HepG2 (cell line): Measurements from ENCODE around the gene STAG3. TPM values are rescaled to one million over a fixed set of nuclear protein-coding genes. Genes with fewer than 3 reads are reported as not detected.

ENCODE experiments used
- ATAC-seq: fragments of 200-7000 bp; cut with Tn5 transposase; 3 replicates; pipeline ENCODE4 v1.9.1; 2020; ENCODE audit warnings: mild to moderate bottlenecking, moderate library complexity
- BruUV-seq: library from RNA; stranded (reverse); fragments of 400-500 nt; replicated peaks from 2 replicates; lab custom pipeline; 2021; lab: Mats Ljungman, UMichigan
- CTCF ChIA-PET: fragments of 300-600 bp; formaldehyde crosslinking; extraction: SDS; loops from one replicate; lab custom pipeline; 2021; ENCODE audit warnings: low total read pairs, inconsistent platforms, low intra/inter-chr PET ratio; lab: Yijun Ruan, JAX
- POLR2A ChIA-PET: fragments of 350-600 bp; sonication (Branson Sonifier 250); formaldehyde crosslinking; loops from one replicate; lab custom pipeline; 2020; ENCODE audit warnings: antibody characterized with exemption, inconsistent platforms; lab: Yijun Ruan, JAX
- DNase-seq: peaks from one replicate; pipeline ENCODE4 v3.0.0-alpha.2; 2015; ENCODE audit warnings: low spot score
- FAIRE-seq: peaks from 3 replicates; lab custom pipeline; 2011; peaks lifted over from hg19 to GRCh38; lab: Jason Lieb, UNC
- H2AFZ ChIP-seq: one replicate; pipeline ENCODE4 v1.6.1; 2011; ENCODE audit warnings: low read length, inconsistent platforms
- H3K27ac ChIP-seq: fragments of 300-600 bp; 3 replicates; pipeline ENCODE4 v1.8.0; 2011; ENCODE audit warnings: mixed run types, mild to moderate bottlenecking, mixed read lengths, low read length, inconsistent platforms; ENCODE audit not compliant: insufficient read depth; ENCODE audit errors: extremely low read length
- H3K27me3 ChIP-seq, 2 experiments: fragments of 200-600 bp in 1 of 2; 2 replicates in 1 of 2; 3 replicates in 1 of 2; pipeline versions ENCODE4 v1.6.0 to v1.8.0; 2011; ENCODE audit warnings: low read length in 2 of 2, mild to moderate bottlenecking in 2 of 2, moderate library complexity in 2 of 2, inconsistent platforms in 1 of 2; ENCODE audit not compliant: insufficient read depth in 2 of 2, control insufficient read depth in 1 of 2
- H3K36me3 ChIP-seq, 2 experiments: fragments of 200-600 bp in 1 of 2; replicated peaks in 1 of 2; 2 replicates in 1 of 2; 3 replicates in 1 of 2; pipeline versions ENCODE4 v1.5.1 to v1.8.0; 2011; ENCODE audit warnings: low read length in 2 of 2, inconsistent platforms in 1 of 2; ENCODE audit not compliant: insufficient read depth in 2 of 2, control insufficient read depth in 1 of 2
- H3K4me1 ChIP-seq: 2 replicates; pipeline ENCODE4 v1.5.1; 2012; ENCODE audit warnings: low read length, inconsistent platforms; ENCODE audit not compliant: insufficient read depth
- H3K4me2 ChIP-seq: 2 replicates; pipeline ENCODE4 v1.6.0; 2011; ENCODE audit warnings: low read depth, low read length, inconsistent platforms
- H3K4me3 ChIP-seq, 3 experiments: fragments of 200-600 bp in 1 of 3; sonication (generic), shearing (Covaris generic) in 1 of 3; replicated peaks in 1 of 3; 2 replicates each; pipeline ENCODE4 v1.5.1; 2011 to 2016; ENCODE audit warnings: low read length in 3 of 3, inconsistent platforms in 2 of 3, low read depth in 2 of 3, mild to moderate bottlenecking in 2 of 3, control low read depth in 1 of 3, mixed read lengths in 1 of 3; ENCODE audit not compliant: insufficient read depth in 1 of 3
- H3K79me2 ChIP-seq: one replicate; pipeline ENCODE4 v1.6.1; 2011; ENCODE audit warnings: low read length, inconsistent platforms; ENCODE audit not compliant: insufficient read depth
- H3K9ac ChIP-seq: 2 replicates; pipeline ENCODE4 v1.6.0; 2011; ENCODE audit warnings: mild to moderate bottlenecking, low read depth, low read length, inconsistent platforms; ENCODE audit not compliant: insufficient read depth
- H3K9me3 ChIP-seq: 2 replicates; pipeline ENCODE4 v1.5.1; 2012; ENCODE audit warnings: mild to moderate bottlenecking, low read length
- H4K20me1 ChIP-seq: 2 replicates; pipeline ENCODE4 v1.6.0; 2011; ENCODE audit warnings: inconsistent platforms, mild to moderate bottlenecking, low read length, moderate library complexity; ENCODE audit not compliant: insufficient read depth
- ARNT2 ChIP-seq: sonication (generic); formaldehyde crosslinking; IDR thresholded peaks from 2 replicates; pipeline ENCODE4 v1.8.0; 2022; ENCODE audit warnings: mild to moderate bottlenecking, low read depth, missing genetic modification reagents, moderate library complexity
- ASH2L ChIP-seq: fragments of 300-600, 200-600 bp; sonication (generic); IDR thresholded peaks from 2 replicates; pipeline ENCODE4 v1.7.0; 2017; ENCODE audit warnings: low read depth, mild to moderate bottlenecking, moderate library complexity, mixed read lengths, low read length; ENCODE audit not compliant: insufficient read length
- DMAP1 ChIP-seq: IDR thresholded peaks from 2 replicates; pipeline ENCODE4 v1.6.1; 2016
- HMG20B ChIP-seq: conservative IDR thresholded peaks from 2 replicates; pipeline ENCODE4 v1.6.1; 2016; ENCODE audit warnings: missing genetic modification reagents, missing compliant biosample characterization
- KAT2B ChIP-seq: fragments of 150-350 bp; IDR thresholded peaks from 2 replicates; pipeline ENCODE4 v1.6.1; 2014; ENCODE audit warnings: low read depth, low read length, borderline replicate concordance
- LCORL ChIP-seq, 2 experiments: fragments of 450-650 bp in 1 of 2; sonication (generic) in 1 of 2; formaldehyde crosslinking in 1 of 2; IDR thresholded peaks; 2 replicates each; pipeline versions ENCODE4 v1.5.0 to v1.6.1; 2017 to 2020; ENCODE audit warnings: antibody characterized with exemption in 1 of 2, missing genetic modification reagents in 1 of 2
- NAIF1 ChIP-seq: sonication (generic); formaldehyde crosslinking; IDR thresholded peaks from 2 replicates; pipeline ENCODE4 v1.5.0; 2020; ENCODE audit warnings: mild to moderate bottlenecking, missing genetic modification reagents, borderline replicate concordance
- NCOA5 ChIP-seq: sonication (generic); formaldehyde crosslinking; IDR thresholded peaks from 2 replicates; pipeline ENCODE4 v1.4.0; 2020; ENCODE audit warnings: missing genetic modification reagents
- NFE2L1 ChIP-seq: sonication (generic); formaldehyde crosslinking; IDR thresholded peaks from 2 replicates; pipeline ENCODE4 v1.4.0; 2020; ENCODE audit warnings: missing genetic modification reagents, mild to moderate bottlenecking, borderline replicate concordance
- NFIB ChIP-seq: sonication (generic); formaldehyde crosslinking; IDR thresholded peaks from 2 replicates; pipeline ENCODE4 v1.9.0; 2021; ENCODE audit warnings: missing genetic modification reagents, mild to moderate bottlenecking, borderline replicate concordance
- PAF1 ChIP-seq: IDR thresholded peaks from 2 replicates; pipeline ENCODE4 v1.6.1; 2016; ENCODE audit warnings: missing genetic modification reagents, missing compliant biosample characterization
- SP2 ChIP-seq: sonication (generic); formaldehyde crosslinking; IDR thresholded peaks from 2 replicates; pipeline ENCODE4 v1.5.1; 2020; ENCODE audit warnings: mild to moderate bottlenecking, missing genetic modification reagents
- WGBS: methylation state at CpG from one replicate; pipeline ENCODE4 v1.1.6; 2017; ENCODE audit warnings: low lambda C conversion rate; 5-methylcytosine and 5-hydroxymethylcytosine counted together
- in situ Hi-C: cut with HindIII; loops from 2 replicates; pipeline ENCODE4 v1.10.0; 2017; ENCODE audit warnings: low pct_unique_long_range_greater_than_20kb; ENCODE audit not compliant: extremely low pct_ligation_motif_present
- intact Hi-C: fragments of 100-400 bp; cut with micrococcal nuclease; formaldehyde crosslinking; loops from one replicate; pipeline ENCODE4 v1.10.0; 2022; ENCODE audit not compliant: unreplicated experiment
- polyA plus RNA-seq, 8 experiments: library from polyadenylated mRNA; depleted of rRNA in 3 of 8; stranded (reverse) in 7 of 8; unstranded in 1 of 8; fragments of >200 nt; fragmentation: Illumina TruSeq in 4 of 8; extraction: Trizol in 4 of 8; gene quantifications; 2 replicates each; pipeline versions ENCODE4 v1.2.1 to v1.2.3, GENCODE V29; 2011 to 2016; ENCODE audit warnings: low read depth in 4 of 8, missing spikeins in 1 of 8, mixed read lengths in 1 of 8; ENCODE audit not compliant: insufficient read depth in 1 of 8
- total RNA-seq, 5 experiments: library from RNA; depleted of rRNA; stranded (reverse); fragments of >200 nt; fragmentation: Illumina TruSeq; extraction: Trizol; gene quantifications; 2 replicates each; pipeline ENCODE4 v1.2.3, GENCODE V29; 2016; ENCODE audit warnings: low read depth in 1 of 5
- TF ChIP-seq, protein P1 (sequence below): sonication (generic); formaldehyde crosslinking; IDR thresholded peaks from 2 replicates; pipeline ENCODE4 v1.5.1; 2020; ENCODE audit warnings: missing genetic modification reagents, mild to moderate bottlenecking, borderline replicate concordance
- TF ChIP-seq, protein P2 (sequence below): sonication (generic); formaldehyde crosslinking; IDR thresholded peaks from 2 replicates; pipeline ENCODE4 v1.4.0; 2020; ENCODE audit warnings: missing genetic modification reagents, borderline replicate concordance
- TF ChIP-seq, protein P3 (sequence below): sonication (generic); formaldehyde crosslinking; IDR thresholded peaks from 2 replicates; pipeline ENCODE4 v1.8.0; 2022; ENCODE audit warnings: mild to moderate bottlenecking, missing genetic modification reagents; ENCODE audit not compliant: insufficient replicate concordance
- TF ChIP-seq, protein P4 (sequence below): sonication (generic); formaldehyde crosslinking; IDR thresholded peaks from 2 replicates; pipeline ENCODE4 v1.4.0; 2020; ENCODE audit warnings: mild to moderate bottlenecking, missing genetic modification reagents

Gene STAG3
- total and polyA plus RNA-seq, 2 of the 13 experiments (the other 11 are each of a cell fraction or from before 2014, with no cell fraction given), result 0.09 to 0.33 TPM

DNA sequence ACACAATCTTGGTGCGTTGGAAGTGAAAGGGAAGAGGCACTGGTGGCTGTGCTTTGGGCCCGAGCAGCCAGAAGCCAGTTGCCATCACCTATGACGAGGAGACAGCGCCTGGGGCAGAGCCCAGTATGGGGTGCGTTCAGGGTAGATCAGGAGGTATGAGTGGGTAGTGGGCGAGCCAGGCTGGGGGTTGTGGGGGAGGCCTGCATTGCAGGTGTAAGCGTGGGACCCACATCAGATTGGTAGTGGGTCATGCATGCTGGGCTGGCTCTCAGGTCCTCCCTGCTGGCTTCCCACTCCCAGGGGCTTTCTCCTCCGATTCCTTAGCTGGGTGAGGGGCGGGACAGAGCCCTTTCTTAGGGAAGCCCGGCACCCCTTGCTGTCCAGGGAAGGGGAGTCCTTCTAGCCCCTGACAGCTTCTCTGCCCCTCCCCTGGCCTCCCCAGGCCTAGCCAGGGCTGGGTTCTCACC is 41.6 kb downstream of the STAG3 start:
- TF ChIP-seq NFE2L1 (CRISPR knock-in tag) (no peak), SP2 (CRISPR knock-in tag) (no peak), ARNT2 (CRISPR knock-in tag) (no peak), NFIB (no peak), LCORL (IDR thresholded peaks at IDR 0.05) (no peak), LCORL (CRISPR knock-in tag; IDR thresholded peaks at IDR 0.05) (no peak), HMG20B (no peak), NCOA5 (CRISPR knock-in tag) (no peak), KAT2B (no peak), DMAP1 (CRISPR knock-in tag) (no peak), PAF1 (CRISPR knock-in tag) (no peak), ASH2L (no peak), NAIF1 (CRISPR knock-in tag) (no peak)
- TF ChIP-seq, protein P1, sequence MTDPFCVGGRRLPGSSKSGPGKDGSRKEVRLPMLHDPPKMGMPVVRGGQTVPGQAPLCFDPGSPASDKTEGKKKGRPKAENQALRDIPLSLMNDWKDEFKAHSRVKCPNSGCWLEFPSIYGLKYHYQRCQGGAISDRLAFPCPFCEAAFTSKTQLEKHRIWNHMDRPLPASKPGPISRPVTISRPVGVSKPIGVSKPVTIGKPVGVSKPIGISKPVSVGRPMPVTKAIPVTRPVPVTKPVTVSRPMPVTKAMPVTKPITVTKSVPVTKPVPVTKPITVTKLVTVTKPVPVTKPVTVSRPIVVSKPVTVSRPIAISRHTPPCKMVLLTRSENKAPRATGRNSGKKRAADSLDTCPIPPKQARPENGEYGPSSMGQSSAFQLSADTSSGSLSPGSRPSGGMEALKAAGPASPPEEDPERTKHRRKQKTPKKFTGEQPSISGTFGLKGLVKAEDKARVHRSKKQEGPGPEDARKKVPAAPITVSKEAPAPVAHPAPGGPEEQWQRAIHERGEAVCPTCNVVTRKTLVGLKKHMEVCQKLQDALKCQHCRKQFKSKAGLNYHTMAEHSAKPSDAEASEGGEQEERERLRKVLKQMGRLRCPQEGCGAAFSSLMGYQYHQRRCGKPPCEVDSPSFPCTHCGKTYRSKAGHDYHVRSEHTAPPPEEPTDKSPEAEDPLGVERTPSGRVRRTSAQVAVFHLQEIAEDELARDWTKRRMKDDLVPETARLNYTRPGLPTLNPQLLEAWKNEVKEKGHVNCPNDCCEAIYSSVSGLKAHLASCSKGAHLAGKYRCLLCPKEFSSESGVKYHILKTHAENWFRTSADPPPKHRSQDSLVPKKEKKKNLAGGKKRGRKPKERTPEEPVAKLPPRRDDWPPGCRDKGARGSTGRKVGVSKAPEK (CRISPR knock-in tag), result no peak
- TF ChIP-seq, protein P2, sequence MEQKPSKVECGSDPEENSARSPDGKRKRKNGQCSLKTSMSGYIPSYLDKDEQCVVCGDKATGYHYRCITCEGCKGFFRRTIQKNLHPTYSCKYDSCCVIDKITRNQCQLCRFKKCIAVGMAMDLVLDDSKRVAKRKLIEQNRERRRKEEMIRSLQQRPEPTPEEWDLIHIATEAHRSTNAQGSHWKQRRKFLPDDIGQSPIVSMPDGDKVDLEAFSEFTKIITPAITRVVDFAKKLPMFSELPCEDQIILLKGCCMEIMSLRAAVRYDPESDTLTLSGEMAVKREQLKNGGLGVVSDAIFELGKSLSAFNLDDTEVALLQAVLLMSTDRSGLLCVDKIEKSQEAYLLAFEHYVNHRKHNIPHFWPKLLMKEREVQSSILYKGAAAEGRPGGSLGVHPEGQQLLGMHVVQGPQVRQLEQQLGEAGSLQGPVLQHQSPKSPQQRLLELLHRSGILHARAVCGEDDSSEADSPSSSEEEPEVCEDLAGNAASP, result no peak
- TF ChIP-seq, protein P3, sequence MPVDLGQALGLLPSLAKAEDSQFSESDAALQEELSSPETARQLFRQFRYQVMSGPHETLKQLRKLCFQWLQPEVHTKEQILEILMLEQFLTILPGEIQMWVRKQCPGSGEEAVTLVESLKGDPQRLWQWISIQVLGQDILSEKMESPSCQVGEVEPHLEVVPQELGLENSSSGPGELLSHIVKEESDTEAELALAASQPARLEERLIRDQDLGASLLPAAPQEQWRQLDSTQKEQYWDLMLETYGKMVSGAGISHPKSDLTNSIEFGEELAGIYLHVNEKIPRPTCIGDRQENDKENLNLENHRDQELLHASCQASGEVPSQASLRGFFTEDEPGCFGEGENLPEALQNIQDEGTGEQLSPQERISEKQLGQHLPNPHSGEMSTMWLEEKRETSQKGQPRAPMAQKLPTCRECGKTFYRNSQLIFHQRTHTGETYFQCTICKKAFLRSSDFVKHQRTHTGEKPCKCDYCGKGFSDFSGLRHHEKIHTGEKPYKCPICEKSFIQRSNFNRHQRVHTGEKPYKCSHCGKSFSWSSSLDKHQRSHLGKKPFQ (CRISPR knock-in tag), result no peak
- TF ChIP-seq, protein P4, sequence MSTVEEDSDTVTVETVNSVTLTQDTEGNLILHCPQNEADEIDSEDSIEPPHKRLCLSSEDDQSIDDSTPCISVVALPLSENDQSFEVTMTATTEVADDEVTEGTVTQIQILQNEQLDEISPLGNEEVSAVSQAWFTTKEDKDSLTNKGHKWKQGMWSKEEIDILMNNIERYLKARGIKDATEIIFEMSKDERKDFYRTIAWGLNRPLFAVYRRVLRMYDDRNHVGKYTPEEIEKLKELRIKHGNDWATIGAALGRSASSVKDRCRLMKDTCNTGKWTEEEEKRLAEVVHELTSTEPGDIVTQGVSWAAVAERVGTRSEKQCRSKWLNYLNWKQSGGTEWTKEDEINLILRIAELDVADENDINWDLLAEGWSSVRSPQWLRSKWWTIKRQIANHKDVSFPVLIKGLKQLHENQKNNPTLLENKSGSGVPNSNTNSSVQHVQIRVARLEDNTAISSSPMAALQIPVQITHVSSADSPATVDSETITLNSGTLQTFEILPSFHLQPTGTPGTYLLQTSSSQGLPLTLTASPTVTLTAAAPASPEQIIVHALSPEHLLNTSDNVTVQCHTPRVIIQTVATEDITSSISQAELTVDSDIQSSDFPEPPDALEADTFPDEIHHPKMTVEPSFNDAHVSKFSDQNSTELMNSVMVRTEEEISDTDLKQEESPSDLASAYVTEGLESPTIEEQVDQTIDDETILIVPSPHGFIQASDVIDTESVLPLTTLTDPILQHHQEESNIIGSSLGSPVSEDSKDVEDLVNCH, result no peak
- TF ChIP-seq, all 625 proteins: peak for 0
- no peak overlapping the region for H2AFZ ChIP-seq
- intact Hi-C loops, result no loop called here
- ATAC-seq (no peak), FAIRE-seq (no peak), DNase-seq (no peak)
- in situ Hi-C loops, result no loop called here
- no peaks in the 10 kb centered on the region for H3K27me3 ChIP-seq
- no peaks in the 10 kb centered on the region for H3K9me3 ChIP-seq
- 94% methylated on average over 5 of the region's 10 CpGs for WGBS
- H3K4me2 ChIP-seq, result no peak overlapping the region
- no peak overlapping the region for H3K4me3 ChIP-seq
- no peak overlapping the region for H3K27ac ChIP-seq
- no peak overlapping the region for H3K9ac ChIP-seq
- CTCF ChIA-PET, result no interaction called here
- peaks cover 5% of the 10 kb centered on the region; the same call in 1 of the 2 replicates for H3K4me1 ChIP-seq
- peaks cover 9 to 18% of the 10 kb centered on the region in 2 experiments; a peak in 3 of 5 replicates for H3K36me3 ChIP-seq
- H4K20me1 ChIP-seq, result no peaks in the 10 kb centered on the region
- no peaks in the 10 kb centered on the region for H3K79me2 ChIP-seq
- POLR2A ChIA-PET, result no interaction called here
- BruUV-seq, result no TSS peak
